GM12878 (cell line): ENCODE data around the gene LMO2. TPM values are rescaled to one million over a fixed set of nuclear protein-coding genes. Genes with fewer than 3 reads are reported as not detected.

Source experiments
- ATAC-seq: fragments of 200-7000 bp; cut with Tn5 transposase; 3 replicates; pipeline ENCODE4 v1.9.1; 2020; ENCODE audit warnings: mild to moderate bottlenecking, moderate library complexity
- BruUV-seq: library from RNA; stranded (reverse); fragments of 400-500 nt; replicated peaks from 2 replicates; lab custom pipeline; 2021; lab: Mats Ljungman, UMichigan
- CTCF ChIA-PET: fragments of 300-600 bp; sonication (Branson Sonifier 250); formaldehyde crosslinking; extraction: SDS; loops from one replicate; lab custom pipeline; 2021; ENCODE audit warnings: inconsistent platforms; lab: Yijun Ruan, JAX
- POLR2A ChIA-PET: fragments of 350-600 bp; formaldehyde crosslinking; extraction: SDS; loops from one replicate; lab custom pipeline; 2021; ENCODE audit warnings: inconsistent platforms; lab: Charles Lee
- RAD21 ChIA-PET: fragments of 300-600 bp; sonication (Branson Sonifier 250); formaldehyde crosslinking; loops from one replicate; lab custom pipeline; 2023; ENCODE audit warnings: antibody characterized with exemption; ENCODE audit not compliant: unreplicated experiment; lab: Charles Lee
- SMC1A ChIA-PET: fragments of 300-600 bp; sonication (Branson Sonifier 250); formaldehyde crosslinking; loops from one replicate; lab custom pipeline; 2023; ENCODE audit not compliant: unreplicated experiment, uncharacterized antibody; lab: Charles Lee
- DNase-seq: peaks from one replicate; pipeline ENCODE4 v3.0.0-alpha.2; 2011; ENCODE audit warnings: low read depth, low spot score
- FAIRE-seq: peaks from 3 replicates; lab custom pipeline; 2011; peaks lifted over from hg19 to GRCh38; lab: Jason Lieb, UNC
- H2AFZ ChIP-seq: 2 replicates; pipeline ENCODE4 v1.6.0; 2011; ENCODE audit warnings: low read depth, low read length, control low read depth; ENCODE audit not compliant: control insufficient read depth
- H3K27ac ChIP-seq: 2 replicates; pipeline ENCODE4 v1.5.1; 2011; ENCODE audit warnings: control low read depth; ENCODE audit not compliant: control insufficient read depth, insufficient read depth
- H3K27me3 ChIP-seq, 2 experiments: replicated peaks in 1 of 2; 2 replicates each; pipeline versions ENCODE4 v1.6.0 to v1.6.1; 2011; ENCODE audit warnings: low read length in 1 of 2; ENCODE audit not compliant: control insufficient read depth in 2 of 2, insufficient read depth in 2 of 2
- H3K36me3 ChIP-seq, 2 experiments: 2 replicates each; pipeline ENCODE4 v1.5.1; 2011; ENCODE audit warnings: low read length in 1 of 2; ENCODE audit not compliant: control insufficient read depth in 2 of 2, insufficient read depth in 2 of 2
- H3K4me1 ChIP-seq: 2 replicates; pipeline ENCODE4 v1.6.1; 2011; ENCODE audit warnings: mild to moderate bottlenecking, low read length, moderate library complexity, mixed read lengths; ENCODE audit not compliant: control insufficient read depth, insufficient read depth
- H3K4me2 ChIP-seq: 2 replicates; pipeline ENCODE4 v1.6.0; 2011; ENCODE audit warnings: control low read depth; ENCODE audit not compliant: control insufficient read depth, insufficient read depth
- H3K4me3 ChIP-seq: fragments of 200-600 bp; sonication (generic); 2 replicates; pipeline ENCODE4 v1.5.1; 2016
- H3K79me2 ChIP-seq: 2 replicates; pipeline ENCODE4 v1.6.0; 2011; ENCODE audit warnings: low read length; ENCODE audit not compliant: control insufficient read depth, insufficient read depth
- H3K9ac ChIP-seq: 2 replicates; pipeline ENCODE4 v1.8.0; 2011; ENCODE audit warnings: low read length, control low read depth, mixed read lengths; ENCODE audit not compliant: control insufficient read depth, insufficient read depth
- H3K9me3 ChIP-seq: replicated peaks from 3 replicates; pipeline ENCODE4 v1.5.1; 2011; ENCODE audit warnings: mild to moderate bottlenecking, low read length; ENCODE audit not compliant: control insufficient read depth, insufficient read depth
- H4K20me1 ChIP-seq: 2 replicates; pipeline ENCODE4 v1.6.0; 2011; ENCODE audit not compliant: control insufficient read depth, insufficient read depth
- CBX5 ChIP-seq: sonication (generic); IDR thresholded peaks from 2 replicates; pipeline ENCODE4 v1.6.1; 2016; ENCODE audit warnings: low read depth, moderate library complexity, mild to moderate bottlenecking, inconsistent platforms
- CHD4 ChIP-seq: fragments of 200-600 bp; sonication (generic); IDR thresholded peaks from 2 replicates; pipeline ENCODE4 v1.6.1; 2016; ENCODE audit warnings: mild to moderate bottlenecking
- FOXK2 ChIP-seq: fragments of 450-650 bp; IDR thresholded peaks from 2 replicates; pipeline ENCODE4 v1.6.1; 2017; ENCODE audit warnings: mild to moderate bottlenecking, moderate library complexity
- FOXM1 ChIP-seq: IDR thresholded peaks from 2 replicates; pipeline ENCODE4 v1.6.1; 2012; ENCODE audit warnings: low read depth, mild to moderate bottlenecking, inconsistent platforms, low read length, moderate library complexity
- HDGF ChIP-seq: fragments of 450-650 bp; IDR thresholded peaks from 2 replicates; pipeline ENCODE4 v1.6.1; 2016; ENCODE audit warnings: antibody characterized with exemption
- JUND ChIP-seq: IDR thresholded peaks from 2 replicates; pipeline ENCODE4 v1.6.1; 2012; ENCODE audit warnings: low read depth, mild to moderate bottlenecking, low read length, improper control_type of control experiment, moderate library complexity
- MXI1 ChIP-seq: fragments of 150-350 bp; IDR thresholded peaks from 2 replicates; pipeline ENCODE4 v1.6.1; 2011; ENCODE audit warnings: low read depth, mild to moderate bottlenecking, inconsistent platforms, low read length, improper control_type of control experiment
- PAX8 ChIP-seq: fragments of 450-650 bp; IDR thresholded peaks from 2 replicates; pipeline ENCODE4 v1.6.1; 2017; ENCODE audit warnings: mild to moderate bottlenecking, moderate library complexity
- RB1 ChIP-seq: fragments of 450-650 bp; formaldehyde crosslinking; IDR thresholded peaks from 2 replicates; pipeline ENCODE4 v1.6.1; 2017; ENCODE audit warnings: mild to moderate bottlenecking, borderline replicate concordance
- RCOR1 ChIP-seq: conservative IDR thresholded peaks from 2 replicates; pipeline ENCODE4 v1.6.1; 2012; ENCODE audit warnings: low read depth, low read length, improper control_type of control experiment
- SPI1 ChIP-seq: IDR thresholded peaks from 2 replicates; pipeline ENCODE4 v1.6.1; 2011; ENCODE audit warnings: low read depth, mild to moderate bottlenecking, low read length, moderate library complexity, borderline replicate concordance; ENCODE audit not compliant: insufficient read depth
- SRF ChIP-seq, 2 experiments: IDR thresholded peaks; 2 replicates each; pipeline ENCODE4 v1.6.1; 2011; ENCODE audit warnings: low read depth in 2 of 2, low read length in 2 of 2, mild to moderate bottlenecking in 1 of 2, moderate library complexity in 1 of 2
- STAT3 ChIP-seq: IDR thresholded peaks from 2 replicates; pipeline ENCODE4 v1.6.1; 2011; ENCODE audit warnings: low read depth, low read length, improper control_type of control experiment
- USF1 ChIP-seq: IDR thresholded peaks from 2 replicates; pipeline ENCODE4 v1.6.1; 2011; ENCODE audit warnings: borderline replicate concordance, low read depth, mild to moderate bottlenecking, moderate library complexity, mixed read lengths, low read length; ENCODE audit not compliant: insufficient read depth; ENCODE audit errors: extremely low read length
- ZNF207 ChIP-seq: fragments of 450-650 bp; IDR thresholded peaks from 2 replicates; pipeline ENCODE4 v1.6.1; 2014; ENCODE audit warnings: antibody characterized with exemption, mild to moderate bottlenecking, borderline replicate concordance
- ZNF384 ChIP-seq: IDR thresholded peaks from 2 replicates; pipeline ENCODE4 v1.6.1; 2012; ENCODE audit warnings: low read depth, mild to moderate bottlenecking, low read length, improper control_type of control experiment, borderline replicate concordance
- ZNF622 ChIP-seq: fragments of 450-650 bp; IDR thresholded peaks from 2 replicates; pipeline ENCODE4 v1.6.1; 2017; ENCODE audit warnings: mild to moderate bottlenecking, inconsistent platforms
- ZZZ3 ChIP-seq: IDR thresholded peaks from 2 replicates; pipeline ENCODE4 v1.6.1; 2011; ENCODE audit warnings: low read depth; ENCODE audit not compliant: control insufficient read depth, insufficient read length
- WGBS: methylation state at CpG from one replicate; pipeline ENCODE4 v1.1.6; 2016; ENCODE audit warnings: low lambda C conversion rate; ENCODE audit not compliant: insufficient replicate concordance, insufficient coverage; ENCODE audit errors: missing lambda C conversion rate; 5-methylcytosine and 5-hydroxymethylcytosine counted together
- in situ Hi-C: fragments of 300-500 bp; cut with MboI; formaldehyde crosslinking; loops from 9 replicates; pipeline ENCODE4 v1.14.3; 2018; ENCODE audit warnings: mixed read lengths
- intact Hi-C: fragments of 100-400 bp; cut with micrococcal nuclease; formaldehyde crosslinking; loops from one replicate; pipeline ENCODE4 v1.14.2; 2022; ENCODE audit not compliant: unreplicated experiment
- polyA plus RNA-seq, 11 experiments: library from polyadenylated mRNA; depleted of rRNA in 4 of 11; unstranded in 6 of 11; stranded (reverse) in 5 of 11; fragments of >200 nt; fragmentation: Nextera tagmentation in 4 of 11; fragmentation: Illumina TruSeq in 1 of 11; extraction: Ambion mirVana in 4 of 11; extraction: Trizol in 1 of 11; gene quantifications; 1 replicate in 1 of 11; 2 replicates in 10 of 11; pipeline versions ENCODE4 v1.2.1 to v1.2.3, GENCODE V29; 2011 to 2016; ENCODE audit warnings: inconsistent platforms in 2 of 11, missing spikeins in 2 of 11, low read depth in 1 of 11
- total RNA-seq, 4 experiments: library from RNA; depleted of rRNA in 3 of 4; stranded (reverse); fragments of >200 nt in 3 of 4; fragmentation: Illumina TruSeq in 1 of 4; extraction: Trizol in 1 of 4; gene quantifications; 2 replicates each; pipeline versions ENCODE4 v1.2.1 to v1.2.3, GENCODE V29; 2013 to 2021

Gene LMO2
- total and polyA plus RNA-seq, 10 of the 15 experiments (the other 5 are each of a cell fraction or from before 2014, with no cell fraction given): 0.29 to 1.9 (median 1.1) TPM; not detected in 1

- Histone ChIP-seq H3K36me3 (no peaks in the 10 kb centered on the region), H3K4me1 (peaks cover 28% of the 10 kb centered on the region), H3K79me2 (no peaks in the 10 kb centered on the region), H4K20me1 (no peaks in the 10 kb centered on the region), H2AFZ (no peak overlapping the region), H3K9ac (no peak overlapping the region), H3K4me2 (no peak overlapping the region), H3K9me3 (no peaks in the 10 kb centered on the region; the same call in 2 of the 3 replicates), H3K27me3 (no peaks in the 10 kb centered on the region), H3K4me3 (no peak overlapping the region), H3K27ac (no peak overlapping the region)
- WGBS: 93% methylated on average over 4 of the region's 4 CpGs
- TF ChIP-seq ZNF384 (no peak), ZZZ3 (no peak), STAT3 (no peak), PAX8 (no peak), RCOR1 (no peak), USF1 (no peak), MXI1 (no peak), SPI1 (no peak), ZNF207 (no peak), FOXK2 (no peak), FOXM1 (no peak), ZNF622 (no peak), SRF (IDR thresholded peaks at IDR 0.05; ENCODE audit: low read depth in 2 of 2, low read length in 2 of 2) (no peak), CHD4 (no peak), HDGF (no peak), JUND (no peak), RB1 (no peak), CBX5 (no peak)
- no peak for DNase-seq
- SMC1A ChIA-PET: interaction anchor here (0.7 to 1.3 kb wide), 2 partner anchors 8 to 42 kb away, joined by 3 to 4 read pairs; no protein-coding TSS in a partner anchor
- in situ Hi-C loops: no loop called here
- RAD21 ChIA-PET: no interaction called here
- no peak for FAIRE-seq
- CTCF ChIA-PET: interaction anchor here (0.6 kb wide), 1 partner anchor 22 kb away, joined by 3 read pairs; no protein-coding TSS in a partner anchor
- ATAC-seq: no peak
- intact Hi-C loops: loop anchor here (5.0 kb wide), 1 partner anchor 44 kb away; no protein-coding TSS in a partner anchor
- POLR2A ChIA-PET: interaction anchor here (1.3 kb wide), 1 partner anchor 22 kb away, joined by 3 read pairs; no protein-coding TSS in a partner anchor
- no TSS peak for BruUV-seq
These were observed 6.0 kb upstream of the LMO2 start for GRCh38 chr11:33897761-33898375.
